Ishikawa (cell line): ENCODE data around the gene TCEA3.

ENCODE experiments used
- CEBPB ChIP-seq: IDR thresholded peaks from 2 replicates; pipeline ENCODE4 v1.6.1; 2012
- CREB1 ChIP-seq: IDR thresholded peaks from 2 replicates; pipeline ENCODE4 v1.6.1; 2012; ENCODE audit warnings: low read depth
- EGR1 ChIP-seq: IDR thresholded peaks from 2 replicates; pipeline ENCODE4 v1.6.1; 2012
- EP300 ChIP-seq: IDR thresholded peaks from 2 replicates; pipeline ENCODE4 v1.6.1; 2012; ENCODE audit warnings: borderline replicate concordance
- FOXM1 ChIP-seq: IDR thresholded peaks from 2 replicates; pipeline ENCODE4 v1.6.1; 2012; ENCODE audit warnings: low read depth, borderline replicate concordance
- MAX ChIP-seq: IDR thresholded peaks from 2 replicates; pipeline ENCODE4 v1.6.1; 2012
- NFIC ChIP-seq: IDR thresholded peaks from 2 replicates; pipeline ENCODE4 v1.6.1; 2012
- RAD21 ChIP-seq: IDR thresholded peaks from 2 replicates; pipeline ENCODE4 v1.6.1; 2012; ENCODE audit warnings: low read depth
- TAF1 ChIP-seq: IDR thresholded peaks from 2 replicates; pipeline ENCODE4 v1.6.1; 2012; ENCODE audit warnings: low read depth, mild to moderate bottlenecking
- TCF12 ChIP-seq: IDR thresholded peaks from 2 replicates; pipeline ENCODE4 v1.6.1; 2012; ENCODE audit warnings: low read depth
- TEAD4 ChIP-seq: IDR thresholded peaks from 2 replicates; pipeline ENCODE4 v1.6.1; 2012
- USF1 ChIP-seq: IDR thresholded peaks from 2 replicates; pipeline ENCODE4 v1.6.1; 2012
- YY1 ChIP-seq: IDR thresholded peaks from 2 replicates; pipeline ENCODE4 v1.6.1; 2012; ENCODE audit warnings: low read depth
- ZBTB7A ChIP-seq: IDR thresholded peaks from 2 replicates; pipeline ENCODE4 v1.6.1; 2012; ENCODE audit warnings: low read depth
- TF ChIP-seq, protein P1 (sequence below): IDR thresholded peaks from 2 replicates; pipeline ENCODE4 v1.6.1; 2012; ENCODE audit warnings: low read depth, mild to moderate bottlenecking

Gene TCEA3

GRCh38 chr1:23371987-23372880 lies 52.3 kb downstream of the TCEA3 start:
- TF ChIP-seq EGR1 (peak; percentile 77), TEAD4 (peak; percentile 51), MAX (peak; percentile 99)
- TF ChIP-seq, protein P1, sequence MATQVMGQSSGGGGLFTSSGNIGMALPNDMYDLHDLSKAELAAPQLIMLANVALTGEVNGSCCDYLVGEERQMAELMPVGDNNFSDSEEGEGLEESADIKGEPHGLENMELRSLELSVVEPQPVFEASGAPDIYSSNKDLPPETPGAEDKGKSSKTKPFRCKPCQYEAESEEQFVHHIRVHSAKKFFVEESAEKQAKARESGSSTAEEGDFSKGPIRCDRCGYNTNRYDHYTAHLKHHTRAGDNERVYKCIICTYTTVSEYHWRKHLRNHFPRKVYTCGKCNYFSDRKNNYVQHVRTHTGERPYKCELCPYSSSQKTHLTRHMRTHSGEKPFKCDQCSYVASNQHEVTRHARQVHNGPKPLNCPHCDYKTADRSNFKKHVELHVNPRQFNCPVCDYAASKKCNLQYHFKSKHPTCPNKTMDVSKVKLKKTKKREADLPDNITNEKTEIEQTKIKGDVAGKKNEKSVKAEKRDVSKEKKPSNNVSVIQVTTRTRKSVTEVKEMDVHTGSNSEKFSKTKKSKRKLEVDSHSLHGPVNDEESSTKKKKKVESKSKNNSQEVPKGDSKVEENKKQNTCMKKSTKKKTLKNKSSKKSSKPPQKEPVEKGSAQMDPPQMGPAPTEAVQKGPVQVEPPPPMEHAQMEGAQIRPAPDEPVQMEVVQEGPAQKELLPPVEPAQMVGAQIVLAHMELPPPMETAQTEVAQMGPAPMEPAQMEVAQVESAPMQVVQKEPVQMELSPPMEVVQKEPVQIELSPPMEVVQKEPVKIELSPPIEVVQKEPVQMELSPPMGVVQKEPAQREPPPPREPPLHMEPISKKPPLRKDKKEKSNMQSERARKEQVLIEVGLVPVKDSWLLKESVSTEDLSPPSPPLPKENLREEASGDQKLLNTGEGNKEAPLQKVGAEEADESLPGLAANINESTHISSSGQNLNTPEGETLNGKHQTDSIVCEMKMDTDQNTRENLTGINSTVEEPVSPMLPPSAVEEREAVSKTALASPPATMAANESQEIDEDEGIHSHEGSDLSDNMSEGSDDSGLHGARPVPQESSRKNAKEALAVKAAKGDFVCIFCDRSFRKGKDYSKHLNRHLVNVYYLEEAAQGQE = no peak

DNA sequence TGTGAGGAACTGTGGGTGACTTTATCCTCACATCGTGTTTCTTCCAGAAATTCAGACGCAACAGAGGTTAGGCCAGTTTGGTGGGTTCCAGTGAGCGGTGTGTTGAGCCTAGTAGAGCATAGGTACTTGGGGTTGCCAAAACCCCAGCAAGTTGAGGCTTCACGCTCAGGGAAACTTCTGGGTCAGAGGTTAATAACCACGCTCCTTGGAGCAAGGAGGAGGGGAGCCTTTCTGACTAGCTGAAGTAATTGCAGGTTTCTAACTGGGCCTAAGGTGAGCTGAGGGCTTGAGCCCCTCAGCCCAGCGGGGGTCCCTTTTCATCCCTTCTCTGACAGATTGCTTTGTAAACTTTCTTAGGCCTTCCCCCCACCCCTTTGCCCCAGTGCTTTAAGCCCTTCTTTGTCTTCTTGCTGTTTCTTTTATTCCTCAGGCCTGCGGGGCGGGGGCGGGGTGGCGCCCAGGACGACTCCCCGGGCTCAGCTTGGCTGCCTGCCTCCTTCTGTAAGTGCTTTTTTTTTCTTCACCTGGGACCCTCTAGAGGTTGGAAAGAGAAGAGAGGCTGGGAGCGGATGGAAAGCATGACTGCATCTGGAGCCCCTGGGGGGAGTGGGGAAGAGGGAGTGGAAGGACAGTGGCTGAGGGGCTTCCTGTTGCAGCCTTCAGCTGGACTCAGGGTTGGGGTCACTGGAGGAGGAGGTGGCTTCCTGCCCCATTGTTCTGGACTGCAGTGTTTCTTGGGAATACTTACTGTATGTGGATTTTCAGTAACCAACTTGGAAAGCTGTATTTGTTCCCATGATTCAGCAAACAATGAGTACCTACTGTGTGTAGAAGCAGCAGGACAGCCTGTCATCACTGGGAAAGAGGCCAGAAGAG lies 53.6 kb downstream of the TCEA3 start:
- 0 out of 2 replicates have a peak, but pooled peaks have one; percentile 2 for TF ChIP-seq TEAD4
- TF ChIP-seq USF1 = no peak
- TF ChIP-seq CREB1 = no peak
- TF ChIP-seq CEBPB = 0 out of 2 replicates have a peak, but pooled peaks have one; percentile 4
- TF ChIP-seq TAF1 = no peak
- TF ChIP-seq EGR1 = peak; percentile 67
- TF ChIP-seq, protein P1 = no peak
- no peak for TF ChIP-seq RAD21
- TF ChIP-seq NFIC = peak; percentile 64; the same call in 1 of the 2 replicates
- peak; percentile 35; the same call in 1 of the 2 replicates for TF ChIP-seq TCF12
- TF ChIP-seq ZBTB7A = peak; percentile 83
- no peak for TF ChIP-seq FOXM1
- TF ChIP-seq MAX = peak; percentile 32; the same call in 1 of the 2 replicates
- TF ChIP-seq YY1 = no peak
- TF ChIP-seq EP300 = no peak; the same call in 1 of the 2 replicates

DNA sequence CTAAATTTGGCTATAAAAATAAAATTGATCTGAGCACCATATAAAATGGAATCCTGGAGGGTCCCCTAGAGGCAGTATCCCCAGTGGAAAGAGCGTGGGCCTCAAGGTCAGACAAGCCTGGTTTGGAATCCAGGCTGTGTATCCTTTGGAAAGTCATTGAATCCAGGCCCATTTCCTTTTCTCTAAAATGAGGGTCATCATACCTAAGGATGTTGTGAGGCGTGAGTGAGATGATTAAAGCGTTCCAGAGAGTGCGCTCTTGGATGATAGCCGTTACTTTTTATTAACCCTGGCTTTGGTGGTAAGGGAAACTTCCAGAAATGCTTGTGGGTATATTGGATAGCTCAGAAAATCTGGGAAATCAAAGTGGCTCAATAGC lies 54.2 kb downstream of the TCEA3 start:
- TF ChIP-seq USF1 (no peak), RAD21 (no peak), NFIC (no peak), FOXM1 (no peak), ZBTB7A (no peak), CREB1 (no peak)

GRCh38 chr1:23369335-23370013 lies 55.1 kb downstream of the TCEA3 start, which contains the start of gene ZNF436:
Gene ZNF436, minus strand, starts transcription at chr1:23369836. Its CDS starts 1,831 bp downstream, at chr1:23368005.
- TF ChIP-seq, protein P1 = 0 out of 2 replicates have a peak, but pooled peaks have one; percentile 16
- no peak for TF ChIP-seq USF1
- TF ChIP-seq NFIC = peak; percentile 69
